ENCODE data around the gene MTMR4.

DNA sequence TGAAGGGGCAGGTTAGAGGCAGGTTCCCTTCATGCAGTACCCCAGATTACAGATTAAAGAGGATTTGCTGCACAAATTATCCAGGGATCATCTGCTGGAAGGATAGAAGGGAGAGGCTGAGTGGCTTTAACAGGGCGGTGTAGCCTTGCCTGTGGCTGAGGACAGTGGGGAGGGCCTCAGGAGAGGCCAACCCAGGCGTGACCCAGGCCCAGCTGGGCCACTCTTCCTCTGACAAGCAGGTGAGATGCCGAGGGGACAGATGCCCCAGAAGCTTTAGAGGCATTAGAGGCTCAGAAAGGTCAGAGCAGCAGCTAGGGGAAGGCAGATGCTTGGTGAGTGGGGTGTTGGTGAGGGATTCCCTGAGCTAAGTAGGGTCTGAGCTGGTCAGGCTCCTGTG is 18.1 kb upstream of the MTMR4 start:
- TF ChIP-seq POLR2A (IDR thresholded peaks at IDR 0.05) = no peak
- TF ChIP-seq, protein P1, sequence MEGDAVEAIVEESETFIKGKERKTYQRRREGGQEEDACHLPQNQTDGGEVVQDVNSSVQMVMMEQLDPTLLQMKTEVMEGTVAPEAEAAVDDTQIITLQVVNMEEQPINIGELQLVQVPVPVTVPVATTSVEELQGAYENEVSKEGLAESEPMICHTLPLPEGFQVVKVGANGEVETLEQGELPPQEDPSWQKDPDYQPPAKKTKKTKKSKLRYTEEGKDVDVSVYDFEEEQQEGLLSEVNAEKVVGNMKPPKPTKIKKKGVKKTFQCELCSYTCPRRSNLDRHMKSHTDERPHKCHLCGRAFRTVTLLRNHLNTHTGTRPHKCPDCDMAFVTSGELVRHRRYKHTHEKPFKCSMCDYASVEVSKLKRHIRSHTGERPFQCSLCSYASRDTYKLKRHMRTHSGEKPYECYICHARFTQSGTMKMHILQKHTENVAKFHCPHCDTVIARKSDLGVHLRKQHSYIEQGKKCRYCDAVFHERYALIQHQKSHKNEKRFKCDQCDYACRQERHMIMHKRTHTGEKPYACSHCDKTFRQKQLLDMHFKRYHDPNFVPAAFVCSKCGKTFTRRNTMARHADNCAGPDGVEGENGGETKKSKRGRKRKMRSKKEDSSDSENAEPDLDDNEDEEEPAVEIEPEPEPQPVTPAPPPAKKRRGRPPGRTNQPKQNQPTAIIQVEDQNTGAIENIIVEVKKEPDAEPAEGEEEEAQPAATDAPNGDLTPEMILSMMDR (IDR thresholded peaks at IDR 0.05) = no peak

Measured in testis (tissue), 2 donors.